CD4-positive, alpha-beta T cell treated with Interleukin-4 for 1 hour (primary cell): ENCODE data around the gene ZNF408.
"Not testable (repeated sequence)": the region's sequence is repeated elsewhere in the genome, so short reads cannot be mapped to it uniquely, and the experiment has no call there.

Experiments used
- DNase-seq, 2 donors: peaks; one replicate each; pipeline ENCODE4 v3.0.0-alpha.2; 2020 to 2022

Gene ZNF408

GRCh38 chr11:46698597-46698996 lies 2.2 kb upstream of the ZNF408 start:
- DNase-seq = no peak

GRCh38 chr11:46701078-46701654 lies 335 bp downstream of the ZNF408 start:
- no peak for DNase-seq

GRCh38 chr11:46705070-46705688 lies 4.3 kb downstream of the ZNF408 start:
- no peak for DNase-seq

- no peak for DNase-seq
These were observed 6.1 kb downstream of the ZNF408 start for GRCh38 chr11:46706886-46707285.

GRCh38 chr11:46709351-46709750 lies 8.5 kb downstream of the ZNF408 start:
- DNase-seq = not testable (repeated sequence)

- no peak for DNase-seq
These were observed 10.0 kb downstream of the ZNF408 start for GRCh38 chr11:46710821-46711269.

DNA sequence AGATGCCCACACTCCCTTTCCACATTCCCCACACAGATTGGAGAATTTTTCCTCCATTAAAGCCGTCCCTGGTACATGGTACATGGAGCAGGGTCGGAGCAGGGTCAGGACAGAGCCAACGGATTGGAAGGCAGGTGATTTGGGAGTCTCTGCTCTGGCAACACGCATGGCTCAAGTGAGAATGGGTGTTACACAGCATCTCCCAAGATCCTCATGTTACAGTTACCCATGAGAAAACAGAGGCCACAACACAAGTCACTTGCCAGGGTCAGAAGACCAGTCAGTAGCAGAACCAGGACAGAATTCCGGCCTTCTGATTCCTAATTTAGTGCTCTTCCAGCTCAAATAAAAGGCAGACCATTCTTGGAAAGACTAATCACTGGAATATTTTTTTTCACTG lies 10.5 kb downstream of the ZNF408 start:
- DNase-seq = no peak

DNA sequence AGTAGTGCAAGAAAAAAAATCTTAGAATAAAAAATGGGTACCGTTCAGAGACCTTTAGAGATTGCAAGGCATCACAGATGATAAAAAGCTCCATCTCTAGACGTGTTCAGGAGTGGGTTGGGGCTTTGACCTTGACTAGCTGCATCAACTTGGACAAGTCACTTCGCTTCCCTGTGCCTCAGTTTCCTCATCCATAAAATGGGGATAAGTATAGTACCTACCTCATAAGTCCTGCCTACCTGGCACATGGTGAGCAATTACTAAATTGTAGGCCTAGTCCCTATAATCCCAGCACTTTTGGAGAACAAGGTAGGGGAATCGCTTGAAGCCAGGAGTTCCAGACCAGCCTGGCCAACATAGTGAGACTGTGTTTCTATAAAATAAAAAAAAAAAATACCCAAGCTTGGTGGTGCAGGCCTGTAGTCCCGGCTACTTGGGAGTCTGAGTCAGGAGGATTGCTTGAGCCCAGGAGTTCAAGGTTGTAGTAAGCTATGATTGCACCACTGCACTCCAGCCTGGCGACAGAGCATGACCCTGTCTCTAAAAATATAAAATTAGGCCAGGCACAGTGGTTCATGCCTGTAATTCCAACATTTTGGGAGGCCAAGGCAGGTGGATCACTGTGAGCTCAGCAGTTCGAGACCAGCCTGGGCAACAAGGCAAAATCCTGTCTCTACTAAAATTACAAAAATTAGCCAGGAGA lies 12.2 kb downstream of the ZNF408 start:
- DNase-seq = no peak

- DNase-seq = not testable (repeated sequence)
These were observed 17.0 kb downstream of the ZNF408 start for GRCh38 chr11:46717825-46718154.

GRCh38 chr11:46718155-46719019 lies 17.6 kb downstream of the ZNF408 start:
- DNase-seq = no peak

GRCh38 chr11:46719048-46719542 lies 18.3 kb downstream of the ZNF408 start, which contains the start of gene F2:
Gene F2 (plus strand): TSS chr11:46719213. CDS start chr11:46719236, 23 bp downstream.
- no peak for DNase-seq

DNA sequence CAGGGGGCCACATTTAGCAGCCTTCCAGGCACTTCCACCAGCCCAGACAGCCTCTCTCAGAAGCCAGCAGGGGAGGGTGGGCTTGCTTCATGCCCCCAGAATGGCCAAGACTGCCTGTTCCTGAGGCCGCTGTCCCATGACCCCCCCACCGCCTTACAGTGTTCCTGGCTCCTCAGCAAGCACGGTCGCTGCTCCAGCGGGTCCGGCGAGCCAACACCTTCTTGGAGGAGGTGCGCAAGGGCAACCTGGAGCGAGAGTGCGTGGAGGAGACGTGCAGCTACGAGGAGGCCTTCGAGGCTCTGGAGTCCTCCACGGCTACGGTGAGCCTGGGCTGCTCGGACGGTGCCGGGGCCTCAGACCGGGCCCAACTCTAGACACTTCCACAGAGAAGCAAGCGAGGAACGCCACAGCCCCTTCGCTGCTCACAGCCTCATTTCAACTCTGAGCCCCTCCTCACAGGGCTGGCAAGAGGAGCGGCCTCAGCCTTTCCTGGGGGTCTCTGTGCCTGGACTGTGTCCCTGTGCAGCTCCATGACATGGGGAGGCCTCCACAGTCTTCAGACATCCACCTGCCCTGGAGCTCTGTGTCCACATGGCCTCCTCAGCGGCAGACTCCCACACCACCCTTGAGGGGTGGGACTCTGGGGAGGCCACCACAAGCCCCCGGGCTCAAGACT lies 18.9 kb downstream of the ZNF408 start:
- no peak for DNase-seq

GRCh38 chr11:46721286-46721685 lies 20.5 kb downstream of the ZNF408 start:
- DNase-seq = no peak

GRCh38 chr11:46722566-46723358 lies 21.9 kb downstream of the ZNF408 start:
- DNase-seq = no peak

- no peak for DNase-seq
These were observed 22.5 kb downstream of the ZNF408 start for GRCh38 chr11:46723359-46723680.

DNA sequence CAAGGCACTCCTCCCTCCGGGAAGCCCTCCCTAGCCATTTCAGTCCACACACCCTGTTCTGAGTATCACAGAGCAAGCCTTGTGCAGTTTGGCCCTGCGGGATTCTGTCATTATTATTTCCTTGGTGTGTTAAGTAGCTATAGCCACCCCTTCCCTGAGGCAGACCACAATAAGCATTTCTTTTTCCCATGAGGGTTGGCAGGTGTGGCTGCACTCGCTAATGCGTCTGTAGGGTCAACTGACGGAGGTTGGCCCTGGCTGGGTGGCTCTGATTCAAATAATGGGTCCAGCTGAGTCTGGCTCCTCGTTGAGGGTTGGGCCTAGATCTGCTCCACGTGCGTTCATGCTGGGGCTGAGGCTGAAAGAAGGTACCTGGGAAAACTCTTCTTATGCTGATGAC lies 23.3 kb downstream of the ZNF408 start:
- no peak for DNase-seq

DNA sequence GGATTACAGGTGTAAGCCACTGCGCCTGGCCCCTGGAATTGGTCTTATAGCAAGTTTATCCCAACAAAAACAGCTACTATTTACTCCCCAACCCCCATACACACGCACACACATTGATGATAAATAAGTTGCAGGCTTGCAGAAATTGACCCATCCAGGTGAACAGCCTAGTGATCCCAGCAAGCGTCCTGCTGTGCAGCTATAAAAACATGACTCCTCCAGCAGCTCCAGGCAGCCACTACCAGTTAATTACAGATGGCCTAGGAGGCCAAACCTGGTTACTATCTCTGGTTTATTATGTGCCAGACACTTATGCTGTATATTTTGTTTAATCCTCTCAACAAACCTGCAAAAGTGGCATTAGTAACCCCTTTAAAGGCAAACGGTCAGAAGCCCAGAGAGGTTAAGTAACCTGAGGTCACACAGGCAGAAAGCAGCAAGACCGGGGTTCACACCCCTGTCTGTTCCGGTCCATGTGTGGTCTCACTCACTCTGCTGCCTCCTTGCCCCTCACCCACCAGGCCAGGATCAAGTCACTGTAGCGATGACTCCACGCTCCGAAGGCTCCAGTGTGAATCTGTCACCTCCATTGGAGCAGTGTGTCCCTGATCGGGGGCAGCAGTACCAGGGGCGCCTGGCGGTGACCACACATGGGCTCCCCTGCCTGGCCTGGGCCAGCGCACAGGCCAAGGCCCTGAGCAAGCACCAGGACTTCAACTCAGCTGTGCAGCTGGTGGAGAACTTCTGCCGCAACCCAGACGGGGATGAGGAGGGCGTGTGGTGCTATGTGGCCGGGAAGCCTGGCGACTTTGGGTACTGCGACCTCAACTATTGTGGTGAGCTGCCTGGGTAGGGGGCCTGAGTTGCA lies 24.7 kb downstream of the ZNF408 start:
- DNase-seq = no peak

GRCh38 chr11:46726206-46726862 lies 25.5 kb downstream of the ZNF408 start:
- no peak for DNase-seq

- no peak for DNase-seq
These were observed 27.3 kb downstream of the ZNF408 start for GRCh38 chr11:46727952-46728658.

DNA sequence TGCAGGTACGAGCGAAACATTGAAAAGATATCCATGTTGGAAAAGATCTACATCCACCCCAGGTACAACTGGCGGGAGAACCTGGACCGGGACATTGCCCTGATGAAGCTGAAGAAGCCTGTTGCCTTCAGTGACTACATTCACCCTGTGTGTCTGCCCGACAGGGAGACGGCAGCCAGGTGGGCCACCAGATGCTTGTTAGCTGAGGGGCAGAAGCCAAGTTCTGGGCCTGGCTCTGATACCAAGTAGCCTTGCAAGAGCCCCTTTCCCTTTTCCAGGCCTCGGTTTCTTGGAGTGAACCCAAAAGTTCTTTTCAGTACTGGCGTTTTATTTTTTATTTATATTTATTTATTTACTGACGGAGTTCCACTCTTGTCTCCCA lies 27.8 kb downstream of the ZNF408 start:
- no peak for DNase-seq
